ENCODE data around the gene SCN8A.

SCN8A gene

GRCh38 chr12:51817027-51817953 is 226.3 kb downstream of the SCN8A start:
- DNase-seq (ENCODE audit: low spot score) = no peak
- no peak overlapping the region for H3K27ac ChIP-seq
- TF ChIP-seq, protein P1, sequence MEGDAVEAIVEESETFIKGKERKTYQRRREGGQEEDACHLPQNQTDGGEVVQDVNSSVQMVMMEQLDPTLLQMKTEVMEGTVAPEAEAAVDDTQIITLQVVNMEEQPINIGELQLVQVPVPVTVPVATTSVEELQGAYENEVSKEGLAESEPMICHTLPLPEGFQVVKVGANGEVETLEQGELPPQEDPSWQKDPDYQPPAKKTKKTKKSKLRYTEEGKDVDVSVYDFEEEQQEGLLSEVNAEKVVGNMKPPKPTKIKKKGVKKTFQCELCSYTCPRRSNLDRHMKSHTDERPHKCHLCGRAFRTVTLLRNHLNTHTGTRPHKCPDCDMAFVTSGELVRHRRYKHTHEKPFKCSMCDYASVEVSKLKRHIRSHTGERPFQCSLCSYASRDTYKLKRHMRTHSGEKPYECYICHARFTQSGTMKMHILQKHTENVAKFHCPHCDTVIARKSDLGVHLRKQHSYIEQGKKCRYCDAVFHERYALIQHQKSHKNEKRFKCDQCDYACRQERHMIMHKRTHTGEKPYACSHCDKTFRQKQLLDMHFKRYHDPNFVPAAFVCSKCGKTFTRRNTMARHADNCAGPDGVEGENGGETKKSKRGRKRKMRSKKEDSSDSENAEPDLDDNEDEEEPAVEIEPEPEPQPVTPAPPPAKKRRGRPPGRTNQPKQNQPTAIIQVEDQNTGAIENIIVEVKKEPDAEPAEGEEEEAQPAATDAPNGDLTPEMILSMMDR (IDR thresholded peaks at IDR 0.05) = no peak
- no peak overlapping the region for H3K4me3 ChIP-seq

- Histone ChIP-seq H3K27ac (no peak overlapping the region), H3K4me3 (no peak overlapping the region)
- no peak for DNase-seq (ENCODE audit: low spot score)
- TF ChIP-seq, protein P1 (IDR thresholded peaks at IDR 0.05) = no peak
Measured at GRCh38 chr12:51818086-51818485, 227.1 kb downstream of the SCN8A start.

- no peak overlapping the region for H3K4me3 ChIP-seq
- no peak for DNase-seq (ENCODE audit: low spot score)
- no peak overlapping the region for H3K27ac ChIP-seq
- TF ChIP-seq, protein P1 (IDR thresholded peaks at IDR 0.05) = no peak
Measured at GRCh38 chr12:51818566-51819300, 227.7 kb downstream of the SCN8A start.

DNA sequence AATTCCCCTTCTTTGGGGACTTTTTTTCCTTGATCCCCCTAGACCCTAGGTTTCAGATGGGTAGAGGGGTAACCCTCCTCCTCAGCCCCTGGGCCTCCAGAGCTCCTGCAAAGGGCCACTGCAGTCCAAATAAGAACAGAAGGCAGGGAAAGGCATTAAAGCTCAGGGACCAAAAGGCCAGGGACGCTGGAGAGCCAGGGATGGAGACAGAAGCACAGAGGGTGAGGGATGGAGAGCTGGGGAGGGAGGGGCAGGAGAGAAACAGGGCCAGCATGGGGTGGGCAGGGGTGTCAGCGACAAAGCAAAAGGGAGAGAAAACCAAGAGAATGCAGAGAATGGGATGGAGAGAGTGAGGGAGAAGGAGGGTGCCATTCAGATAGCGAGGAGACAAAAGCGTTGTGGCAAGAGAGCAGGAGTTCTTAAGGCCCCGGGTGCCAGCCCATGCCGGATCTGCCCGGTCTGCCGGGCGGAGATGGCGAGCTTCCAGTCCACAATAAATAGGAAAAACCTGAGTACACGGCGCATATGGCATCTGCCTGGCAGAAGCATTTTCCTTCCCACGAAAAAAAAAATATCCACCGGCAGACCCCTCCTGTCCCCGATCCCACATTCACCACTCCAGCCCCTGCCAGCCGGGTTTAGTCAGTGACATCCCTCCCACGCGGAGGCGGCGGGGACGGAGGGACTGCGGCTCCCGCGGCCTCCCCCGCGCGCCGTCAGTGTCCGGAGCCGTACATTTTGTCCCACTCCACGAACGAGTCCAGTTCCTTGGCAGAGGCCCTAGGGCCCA is 228.9 kb downstream of the SCN8A start:
- Histone ChIP-seq H3K27ac (peak overlapping the region in 1 of 2 donors; percentile 51), H3K4me3 (peak overlapping the region; percentile 66)
- DNase-seq (ENCODE audit: low spot score) = no peak
- TF ChIP-seq, protein P1 (IDR thresholded peaks at IDR 0.05) = no peak

DNA sequence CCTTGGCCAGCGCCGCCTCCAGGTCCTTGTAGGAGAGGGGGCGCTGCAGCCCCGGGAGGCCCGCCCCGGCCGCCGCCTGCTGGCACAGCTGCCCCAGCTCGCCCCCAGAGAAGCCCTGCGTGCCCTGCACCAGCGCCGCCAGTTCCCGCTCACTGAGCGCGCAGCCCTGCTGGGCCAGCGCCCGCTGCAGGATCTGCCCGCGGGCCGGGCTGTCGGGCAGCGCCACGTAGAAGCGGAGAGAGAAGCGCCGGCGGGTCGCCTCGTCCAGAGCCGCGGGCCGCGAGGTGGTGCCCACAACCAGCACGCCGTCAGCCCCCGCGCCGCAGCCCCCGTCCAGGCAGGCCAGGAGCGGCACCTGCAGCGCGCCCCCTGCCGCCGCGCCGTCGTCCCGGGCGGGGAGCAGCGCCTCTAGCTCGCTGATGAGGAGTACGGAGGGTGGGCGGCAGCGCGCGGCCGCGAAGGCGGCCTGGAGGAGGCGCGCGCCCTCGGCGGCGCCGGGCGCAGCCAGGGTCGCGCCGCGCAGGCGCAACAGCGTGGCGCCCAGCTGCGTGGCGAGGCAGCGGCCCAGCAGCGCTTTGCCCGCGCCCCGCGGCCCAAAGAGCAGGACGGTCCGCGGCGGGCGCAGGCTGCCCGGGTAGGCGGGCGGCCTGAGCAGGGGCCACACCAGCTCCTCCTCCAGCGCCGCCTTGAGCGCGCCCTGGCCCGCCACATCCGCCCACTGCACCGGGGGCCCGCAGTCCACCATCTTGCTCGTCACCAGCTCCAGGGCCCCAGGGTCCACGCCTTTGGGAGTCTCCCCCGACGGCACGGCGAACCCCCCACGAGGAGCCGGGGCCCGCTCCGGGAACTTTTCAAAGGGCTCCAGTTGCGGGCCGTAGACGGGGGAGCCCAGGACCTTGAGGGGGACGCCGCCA is 229.8 kb downstream of the SCN8A start:
- peak overlapping the region in 1 of 2 donors; percentile 51 for H3K27ac ChIP-seq
- TF ChIP-seq, protein P1 (IDR thresholded peaks at IDR 0.05) = no peak
- peak overlapping the region; percentile 66 for H3K4me3 ChIP-seq
- DNase-seq (ENCODE audit: low spot score) = no peak
